ENCODE results near the gene C16orf96. TPM values are rescaled to one million over a fixed set of nuclear protein-coding genes. Genes with fewer than 3 reads are reported as not detected.

C16orf96 gene
- total RNA-seq, 1 experiment from 2014 or later: 0.15 TPM

DNA sequence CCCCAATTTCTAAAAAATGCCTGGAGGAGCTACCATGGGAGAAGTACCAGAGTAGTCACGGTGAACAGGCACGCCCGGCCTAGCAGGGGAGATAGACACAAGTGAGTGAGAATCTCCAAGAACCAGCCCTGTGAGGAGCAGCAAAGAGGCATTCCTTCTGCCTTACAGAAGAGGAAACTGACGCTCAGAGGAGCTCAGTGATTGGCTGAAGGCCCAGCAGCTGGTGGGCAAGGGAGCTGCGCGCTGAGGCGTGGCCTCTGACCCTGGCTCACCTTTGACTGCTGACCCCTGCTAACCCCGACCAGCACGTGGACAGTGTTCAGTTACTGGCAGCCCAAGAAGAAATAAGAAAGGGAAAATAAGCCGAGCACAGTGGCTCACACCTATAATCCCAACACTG, 1.8 kb downstream of the C16orf96 start:
- H3K4me3 ChIP-seq (ENCODE audit: low read depth in 2 of 2, low read length in 2 of 2): no peak overlapping the region
- H3K27ac ChIP-seq (ENCODE audit: low read length): no peak overlapping the region
- H3K27me3 ChIP-seq (ENCODE audit: control insufficient read depth, insufficient read depth, low read length): no peaks in the 10 kb centered on the region
- no peak for TF ChIP-seq SIN3A (IDR thresholded peaks at IDR 0.05; ENCODE audit: borderline replicate concordance, insufficient read depth, low read depth, low read length)
- TF ChIP-seq POLR2AphosphoS5 (IDR thresholded peaks at IDR 0.05; ENCODE audit: low read depth, low read length): no peak
- TF ChIP-seq, protein P1, sequence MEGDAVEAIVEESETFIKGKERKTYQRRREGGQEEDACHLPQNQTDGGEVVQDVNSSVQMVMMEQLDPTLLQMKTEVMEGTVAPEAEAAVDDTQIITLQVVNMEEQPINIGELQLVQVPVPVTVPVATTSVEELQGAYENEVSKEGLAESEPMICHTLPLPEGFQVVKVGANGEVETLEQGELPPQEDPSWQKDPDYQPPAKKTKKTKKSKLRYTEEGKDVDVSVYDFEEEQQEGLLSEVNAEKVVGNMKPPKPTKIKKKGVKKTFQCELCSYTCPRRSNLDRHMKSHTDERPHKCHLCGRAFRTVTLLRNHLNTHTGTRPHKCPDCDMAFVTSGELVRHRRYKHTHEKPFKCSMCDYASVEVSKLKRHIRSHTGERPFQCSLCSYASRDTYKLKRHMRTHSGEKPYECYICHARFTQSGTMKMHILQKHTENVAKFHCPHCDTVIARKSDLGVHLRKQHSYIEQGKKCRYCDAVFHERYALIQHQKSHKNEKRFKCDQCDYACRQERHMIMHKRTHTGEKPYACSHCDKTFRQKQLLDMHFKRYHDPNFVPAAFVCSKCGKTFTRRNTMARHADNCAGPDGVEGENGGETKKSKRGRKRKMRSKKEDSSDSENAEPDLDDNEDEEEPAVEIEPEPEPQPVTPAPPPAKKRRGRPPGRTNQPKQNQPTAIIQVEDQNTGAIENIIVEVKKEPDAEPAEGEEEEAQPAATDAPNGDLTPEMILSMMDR (IDR thresholded peaks at IDR 0.05): no peak
- TF ChIP-seq, protein P2, sequence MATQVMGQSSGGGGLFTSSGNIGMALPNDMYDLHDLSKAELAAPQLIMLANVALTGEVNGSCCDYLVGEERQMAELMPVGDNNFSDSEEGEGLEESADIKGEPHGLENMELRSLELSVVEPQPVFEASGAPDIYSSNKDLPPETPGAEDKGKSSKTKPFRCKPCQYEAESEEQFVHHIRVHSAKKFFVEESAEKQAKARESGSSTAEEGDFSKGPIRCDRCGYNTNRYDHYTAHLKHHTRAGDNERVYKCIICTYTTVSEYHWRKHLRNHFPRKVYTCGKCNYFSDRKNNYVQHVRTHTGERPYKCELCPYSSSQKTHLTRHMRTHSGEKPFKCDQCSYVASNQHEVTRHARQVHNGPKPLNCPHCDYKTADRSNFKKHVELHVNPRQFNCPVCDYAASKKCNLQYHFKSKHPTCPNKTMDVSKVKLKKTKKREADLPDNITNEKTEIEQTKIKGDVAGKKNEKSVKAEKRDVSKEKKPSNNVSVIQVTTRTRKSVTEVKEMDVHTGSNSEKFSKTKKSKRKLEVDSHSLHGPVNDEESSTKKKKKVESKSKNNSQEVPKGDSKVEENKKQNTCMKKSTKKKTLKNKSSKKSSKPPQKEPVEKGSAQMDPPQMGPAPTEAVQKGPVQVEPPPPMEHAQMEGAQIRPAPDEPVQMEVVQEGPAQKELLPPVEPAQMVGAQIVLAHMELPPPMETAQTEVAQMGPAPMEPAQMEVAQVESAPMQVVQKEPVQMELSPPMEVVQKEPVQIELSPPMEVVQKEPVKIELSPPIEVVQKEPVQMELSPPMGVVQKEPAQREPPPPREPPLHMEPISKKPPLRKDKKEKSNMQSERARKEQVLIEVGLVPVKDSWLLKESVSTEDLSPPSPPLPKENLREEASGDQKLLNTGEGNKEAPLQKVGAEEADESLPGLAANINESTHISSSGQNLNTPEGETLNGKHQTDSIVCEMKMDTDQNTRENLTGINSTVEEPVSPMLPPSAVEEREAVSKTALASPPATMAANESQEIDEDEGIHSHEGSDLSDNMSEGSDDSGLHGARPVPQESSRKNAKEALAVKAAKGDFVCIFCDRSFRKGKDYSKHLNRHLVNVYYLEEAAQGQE (IDR thresholded peaks at IDR 0.05; ENCODE audit: insufficient read depth in 1 of 2, low read depth in 2 of 2, low read length in 1 of 2): no peak
- TF ChIP-seq TCF7L2 (IDR thresholded peaks at IDR 0.05; ENCODE audit: low read depth, low read length): no peak
- ChIA-PET POLR2A (no interaction called here), CTCF (no interaction called here)
- BruUV-seq (replicated peaks): no TSS peak
- DNase-seq (ENCODE audit: low read depth, low spot score) (no peak), ATAC-seq (peak; percentile 58; the same call in 1 of the 2 replicates)
- no peaks in the 10 kb centered on the region for H3K9me3 ChIP-seq (ENCODE audit: control insufficient read depth, insufficient read depth, low read depth, low read length)
- no peaks in the 10 kb centered on the region for H3K36me3 ChIP-seq (ENCODE audit: control insufficient read depth, insufficient read depth, low read length)
- no peaks in the 10 kb centered on the region for H3K4me1 ChIP-seq (ENCODE audit: control insufficient read depth, insufficient read depth, low read length)
- in situ Hi-C loops (cut with HindIII; ENCODE audit: low pct_unique_long_range_greater_than_20kb, low sequenced_read_pairs) (no loop called here), intact Hi-C loops (cut with micrococcal nuclease; ENCODE audit: unreplicated experiment) (no loop called here)

DNA sequence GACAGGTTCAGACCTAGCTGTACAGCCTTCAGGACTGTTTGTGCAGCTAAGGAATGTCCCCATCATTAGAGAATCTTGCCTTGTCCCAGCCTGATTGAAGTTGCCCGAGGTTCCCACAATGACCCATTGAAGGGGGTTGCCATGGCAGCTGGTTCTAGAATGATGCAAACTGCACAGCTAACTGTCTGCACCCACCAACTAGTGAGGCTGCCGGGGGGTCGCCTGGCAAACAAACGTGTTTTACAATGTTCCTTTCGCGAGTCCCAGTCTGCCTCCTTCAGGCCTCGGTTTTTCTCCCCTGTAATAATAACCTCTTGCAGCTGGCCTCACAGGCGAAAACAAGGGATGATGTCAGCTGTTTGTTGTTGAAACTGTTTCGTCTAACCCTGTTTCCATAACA, 5.5 kb downstream of the C16orf96 start:
- intact Hi-C loops (cut with micrococcal nuclease; ENCODE audit: unreplicated experiment) (no loop called here), in situ Hi-C loops (cut with HindIII; ENCODE audit: low pct_unique_long_range_greater_than_20kb, low sequenced_read_pairs) (no loop called here)
- ChIA-PET CTCF (interaction anchor here (1.1 kb wide), 1 partner anchor 13 kb away, joined by 5 read pairs; no protein-coding TSS in a partner anchor), POLR2A (no interaction called here)
- DNase-seq (ENCODE audit: low read depth, low spot score) (no peak), ATAC-seq (no peak)
- Histone ChIP-seq H3K27ac (ENCODE audit: low read length) (no peak overlapping the region), H3K9me3 (ENCODE audit: control insufficient read depth, insufficient read depth, low read depth, low read length) (no peaks in the 10 kb centered on the region), H3K4me3 (ENCODE audit: low read depth in 2 of 2, low read length in 2 of 2) (no peak overlapping the region), H3K4me1 (ENCODE audit: control insufficient read depth, insufficient read depth, low read length) (no peaks in the 10 kb centered on the region), H3K36me3 (ENCODE audit: control insufficient read depth, insufficient read depth, low read length) (no peaks in the 10 kb centered on the region), H3K27me3 (ENCODE audit: control insufficient read depth, insufficient read depth, low read length) (no peaks in the 10 kb centered on the region)
- TF ChIP-seq SIN3A (IDR thresholded peaks at IDR 0.05; ENCODE audit: borderline replicate concordance, insufficient read depth, low read depth, low read length): no peak
- no TSS peak for BruUV-seq (replicated peaks)

DNA sequence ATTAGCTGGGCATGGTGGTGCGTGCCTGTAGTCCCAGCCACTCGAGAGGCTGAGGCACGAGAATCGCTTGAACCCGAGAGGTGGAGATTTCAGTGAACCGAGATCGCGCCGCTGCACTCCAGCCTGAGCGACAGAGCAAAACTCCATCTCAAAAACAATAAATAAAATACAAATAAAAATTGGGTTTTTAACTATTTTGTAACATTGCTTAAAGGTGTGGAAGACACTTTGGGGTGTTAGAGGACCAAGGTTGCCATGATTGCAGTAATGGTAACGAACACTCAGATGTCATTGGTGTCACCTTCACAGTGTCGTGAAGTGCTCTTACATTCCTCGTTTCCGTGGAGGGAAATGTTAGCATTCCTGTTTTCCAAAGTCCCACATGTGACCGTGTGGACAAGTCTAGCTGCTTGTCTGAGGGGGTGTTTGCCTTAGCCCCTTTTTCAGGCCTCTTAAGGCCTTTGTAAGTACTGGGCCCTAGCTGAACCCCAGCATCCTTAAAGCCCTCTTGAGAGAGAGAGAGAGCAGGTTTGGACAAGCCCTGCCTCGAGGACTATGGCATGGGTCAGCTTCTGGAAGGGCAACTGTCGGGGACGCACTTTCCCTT, 8.6 kb downstream of the C16orf96 start:
- in situ Hi-C loops (cut with HindIII; ENCODE audit: low pct_unique_long_range_greater_than_20kb, low sequenced_read_pairs) (no loop called here), intact Hi-C loops (cut with micrococcal nuclease; ENCODE audit: unreplicated experiment) (no loop called here)
- CTCF ChIA-PET: no interaction called here
- no peak overlapping the region for H3K27ac ChIP-seq (ENCODE audit: low read length)
- H3K4me1 ChIP-seq (ENCODE audit: control insufficient read depth, insufficient read depth, low read length): no peaks in the 10 kb centered on the region
- H3K9me3 ChIP-seq (ENCODE audit: control insufficient read depth, insufficient read depth, low read depth, low read length): no peaks in the 10 kb centered on the region
- no peaks in the 10 kb centered on the region for H3K27me3 ChIP-seq (ENCODE audit: control insufficient read depth, insufficient read depth, low read length)
- TF ChIP-seq POLR2AphosphoS5 (IDR thresholded peaks at IDR 0.05; ENCODE audit: low read depth, low read length) (no peak), TCF7L2 (IDR thresholded peaks at IDR 0.05; ENCODE audit: low read depth, low read length) (no peak), SIN3A (IDR thresholded peaks at IDR 0.05; ENCODE audit: borderline replicate concordance, insufficient read depth, low read depth, low read length) (no peak)
- TF ChIP-seq, protein P1 (IDR thresholded peaks at IDR 0.05): no peak
- TF ChIP-seq, protein P2 (IDR thresholded peaks at IDR 0.05; ENCODE audit: insufficient read depth in 1 of 2, low read depth in 2 of 2, low read length in 1 of 2): no peak
- POLR2A ChIA-PET: no interaction called here
- H3K36me3 ChIP-seq (ENCODE audit: control insufficient read depth, insufficient read depth, low read length): no peaks in the 10 kb centered on the region
- no TSS peak for BruUV-seq (replicated peaks)
- H3K4me3 ChIP-seq (ENCODE audit: low read depth in 2 of 2, low read length in 2 of 2): no peak overlapping the region
- ATAC-seq: peak; percentile 38; the same call in 1 of the 2 replicates
- no peak for DNase-seq (ENCODE audit: low read depth, low spot score)

Measured in Panc1 (cell line).